Measurements from ENCODE around the gene DDAH1. TPM values are rescaled to one million over a fixed set of nuclear protein-coding genes. Genes with fewer than 3 reads are reported as not detected.
A peak's percentile ranks its signal among the peaks of the same experiment; 100 is the strongest.

DDAH1 gene
- total RNA-seq, 6 experiments from 2014 or later: 54.9 to 94.9 (median 66.2) TPM

GRCh38 chr1:85276215-85276977, 188.6 kb downstream of the DDAH1 start, which contains the start of gene BCL10:
TSS of gene BCL10 (minus strand) at chr1:85276632. CDS start at chr1:85276352, 280 bp downstream.
- Histone ChIP-seq H3K36me3 (no peaks in the 10 kb centered on the region), H3K4me3 (peak within 1 kb of the TSS; percentile 82 to 87 (median 84)), H3K27me3 (no peaks in the 10 kb centered on the region), H3K9me3 (no peaks in the 10 kb centered on the region), H3K4me1 (peaks cover 0 to 35% (median 5%) of the 10 kb centered on the region in 4 donors), H3K27ac (peak within 1 kb of the TSS; percentile 85 to 96 (median 89))
- TF ChIP-seq CTCF (IDR thresholded peaks at IDR 0.05) (no peak), POLR2A (IDR thresholded peaks at IDR 0.05) (peak; percentile 88)
- WGBS (ENCODE audit: insufficient coverage, low coverage, low lambda C conversion rate, missing lambda C conversion rate): 0% methylated on average over 39 of the region's 78 CpGs
- DNase-seq (peak; percentile 99 to 100 (median 100)), ATAC-seq (peak; percentile 95 to 99 (median 98))
- intact Hi-C loops (cut with DNase I): no loop called here

DNA sequence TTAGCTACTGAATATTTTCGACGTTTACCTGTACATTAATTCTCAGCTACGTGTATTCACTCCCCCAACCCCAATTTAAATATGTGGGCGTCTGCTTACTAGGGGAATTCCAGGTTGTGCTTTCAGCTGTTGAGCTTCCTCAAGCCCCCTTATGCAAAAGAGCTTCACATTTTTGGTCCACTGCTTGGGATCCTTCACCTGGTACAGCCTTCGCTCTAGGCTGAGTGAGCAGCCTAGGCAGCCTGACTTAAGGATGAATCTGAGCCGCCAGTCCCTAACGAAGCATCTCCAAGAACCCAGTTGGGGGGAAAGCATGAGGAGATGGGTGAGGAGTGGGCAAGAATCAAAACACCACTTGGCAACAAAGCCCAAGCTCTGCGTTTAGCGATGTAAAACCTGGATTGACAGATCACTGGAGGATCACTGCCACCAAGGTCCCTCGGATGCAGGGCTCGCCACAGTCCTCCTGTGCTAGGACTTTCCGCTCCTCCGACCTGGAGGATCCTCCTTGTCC, 189.2 kb downstream of the DDAH1 start:
- intact Hi-C loops (cut with DNase I): no loop called here
- DNase-seq: no peak
- TF ChIP-seq CTCF (IDR thresholded peaks at IDR 0.05): no peak
- no peak for TF ChIP-seq POLR2A (IDR thresholded peaks at IDR 0.05)
- H3K27ac ChIP-seq: peak overlapping the region; percentile 85 to 96 (median 89)
- peaks cover 0 to 35% (median 5%) of the 10 kb centered on the region in 4 donors for H3K4me1 ChIP-seq
- H3K36me3 ChIP-seq: no peaks in the 10 kb centered on the region
- peak overlapping the region; percentile 82 to 87 (median 84) for H3K4me3 ChIP-seq
- no peaks in the 10 kb centered on the region for H3K9me3 ChIP-seq
- H3K27me3 ChIP-seq: no peaks in the 10 kb centered on the region
- WGBS (ENCODE audit: insufficient coverage, low coverage, low lambda C conversion rate, missing lambda C conversion rate): 2% methylated on average over 11 of the region's 13 CpGs
- no peak for ATAC-seq

GRCh38 chr1:85274969-85275453, 189.9 kb downstream of the DDAH1 start:
- H3K9me3 ChIP-seq: no peaks in the 10 kb centered on the region
- intact Hi-C loops (cut with DNase I): no loop called here
- H3K4me3 ChIP-seq: peak overlapping the region; percentile 82 to 87 (median 84)
- peaks cover 0 to 40% (median 9%) of the 10 kb centered on the region in 4 donors for H3K4me1 ChIP-seq
- ATAC-seq (peak in 1 of 4 donors; percentile 14), DNase-seq (no peak)
- H3K27ac ChIP-seq: peak overlapping the region in 1 of 3 donors; percentile 89
- TF ChIP-seq CTCF (IDR thresholded peaks at IDR 0.05): no peak
- no peak for TF ChIP-seq POLR2A (IDR thresholded peaks at IDR 0.05)
- no peaks in the 10 kb centered on the region for H3K27me3 ChIP-seq
- 57% methylated on average over 1 of the region's 1 CpG for WGBS (ENCODE audit: insufficient coverage, low coverage, low lambda C conversion rate, missing lambda C conversion rate)
- H3K36me3 ChIP-seq: peaks cover 0 to 5% (median 3%) of the 10 kb centered on the region in 4 donors

- peaks cover 0 to 14% (median 6%) of the 10 kb centered on the region in 4 donors for H3K36me3 ChIP-seq
- DNase-seq (no peak), ATAC-seq (no peak)
- H3K9me3 ChIP-seq: no peaks in the 10 kb centered on the region
- H3K4me3 ChIP-seq: no peak overlapping the region
- intact Hi-C loops (cut with DNase I): no loop called here
- no peak overlapping the region for H3K27ac ChIP-seq
- H3K4me1 ChIP-seq: peaks cover 0 to 56% (median 13%) of the 10 kb centered on the region in 4 donors
- no peaks in the 10 kb centered on the region for H3K27me3 ChIP-seq
- no peak for TF ChIP-seq POLR2A (IDR thresholded peaks at IDR 0.05)
- no peak for TF ChIP-seq CTCF (IDR thresholded peaks at IDR 0.05)
Observed at GRCh38 chr1:85273397-85273796, 191.6 kb downstream of the DDAH1 start.
